ENCODE results near the gene GDPD1.

- TF ChIP-seq CTCF (IDR thresholded peaks at IDR 0.05), result no peak
- no peak for TF ChIP-seq EZH2 (IDR thresholded peaks at IDR 0.05; ENCODE audit: borderline replicate concordance, insufficient read depth, low read depth, low read length, poor library complexity, severe bottlenecking)
These were observed 46.4 kb downstream of the GDPD1 start for GRCh38 chr17:59266745-59267144.

Measured in B cell (primary cell).